Astrocyte of the spinal cord (primary cell): ENCODE measurements around the gene VWA1.

ENCODE experiments used
- DNase-seq: peaks from one replicate; pipeline ENCODE4 v3.0.0; 2011; ENCODE audit warnings: low read depth, low spot score
- H3K4me3 ChIP-seq: 2 replicates; pipeline ENCODE4 v1.5.1; 2011; ENCODE audit warnings: low read depth, mild to moderate bottlenecking, low read length, moderate library complexity
- in situ Hi-C: cut with HindIII; loops from 2 replicates; pipeline ENCODE4 v1.10.0; 2017; ENCODE audit warnings: low sequenced_read_pairs
- TF ChIP-seq, protein P1 (sequence below): IDR thresholded peaks from 2 replicates; pipeline ENCODE4 v1.5.1; 2012; ENCODE audit warnings: low read depth, mild to moderate bottlenecking, low read length, inconsistent platforms

VWA1 gene

DNA sequence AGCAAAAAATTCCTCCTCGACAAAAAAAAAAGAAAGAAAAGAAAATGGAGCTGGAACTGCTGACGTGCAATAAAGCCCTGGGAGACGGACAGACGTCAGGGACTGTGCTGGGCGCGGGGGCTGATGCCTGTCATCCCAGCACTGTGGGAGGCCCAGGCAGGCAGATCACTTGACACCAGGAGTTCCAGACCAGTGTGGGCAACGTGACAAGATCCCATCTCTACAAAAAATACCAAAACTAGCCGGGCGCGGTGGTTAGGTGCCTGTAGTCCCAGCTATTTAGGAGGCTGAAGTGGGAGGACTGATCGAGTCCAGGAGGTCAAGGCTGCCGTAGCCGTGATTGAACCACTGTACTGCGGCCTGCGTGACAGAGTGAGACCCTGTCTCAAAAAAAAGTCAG lies 10.8 kb upstream of the VWA1 start:
- in situ Hi-C loops = no loop called here
- TF ChIP-seq, protein P1, sequence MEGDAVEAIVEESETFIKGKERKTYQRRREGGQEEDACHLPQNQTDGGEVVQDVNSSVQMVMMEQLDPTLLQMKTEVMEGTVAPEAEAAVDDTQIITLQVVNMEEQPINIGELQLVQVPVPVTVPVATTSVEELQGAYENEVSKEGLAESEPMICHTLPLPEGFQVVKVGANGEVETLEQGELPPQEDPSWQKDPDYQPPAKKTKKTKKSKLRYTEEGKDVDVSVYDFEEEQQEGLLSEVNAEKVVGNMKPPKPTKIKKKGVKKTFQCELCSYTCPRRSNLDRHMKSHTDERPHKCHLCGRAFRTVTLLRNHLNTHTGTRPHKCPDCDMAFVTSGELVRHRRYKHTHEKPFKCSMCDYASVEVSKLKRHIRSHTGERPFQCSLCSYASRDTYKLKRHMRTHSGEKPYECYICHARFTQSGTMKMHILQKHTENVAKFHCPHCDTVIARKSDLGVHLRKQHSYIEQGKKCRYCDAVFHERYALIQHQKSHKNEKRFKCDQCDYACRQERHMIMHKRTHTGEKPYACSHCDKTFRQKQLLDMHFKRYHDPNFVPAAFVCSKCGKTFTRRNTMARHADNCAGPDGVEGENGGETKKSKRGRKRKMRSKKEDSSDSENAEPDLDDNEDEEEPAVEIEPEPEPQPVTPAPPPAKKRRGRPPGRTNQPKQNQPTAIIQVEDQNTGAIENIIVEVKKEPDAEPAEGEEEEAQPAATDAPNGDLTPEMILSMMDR = no peak
- H3K4me3 ChIP-seq = no peak overlapping the region
- DNase-seq = no peak

DNA sequence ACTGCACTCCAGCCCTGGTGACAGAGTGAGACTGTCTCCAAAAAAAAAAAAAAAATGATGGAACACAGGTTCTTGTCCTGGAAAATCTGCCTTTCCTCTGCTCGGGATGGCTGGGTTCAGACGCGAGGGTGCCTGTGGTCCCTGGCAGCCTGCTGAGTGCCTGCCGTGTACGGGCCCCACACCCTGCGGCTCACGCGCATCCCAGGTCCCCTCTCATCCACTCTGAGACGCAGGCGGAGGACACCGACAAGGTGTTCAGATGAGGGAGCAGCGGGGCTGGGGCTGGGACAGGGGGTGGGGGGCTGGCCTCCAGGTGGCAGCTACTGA lies 10.1 kb upstream of the VWA1 start:
- TF ChIP-seq, protein P1 = no peak
- DNase-seq = no peak
- in situ Hi-C loops = no loop called here
- no peak overlapping the region for H3K4me3 ChIP-seq

DNA sequence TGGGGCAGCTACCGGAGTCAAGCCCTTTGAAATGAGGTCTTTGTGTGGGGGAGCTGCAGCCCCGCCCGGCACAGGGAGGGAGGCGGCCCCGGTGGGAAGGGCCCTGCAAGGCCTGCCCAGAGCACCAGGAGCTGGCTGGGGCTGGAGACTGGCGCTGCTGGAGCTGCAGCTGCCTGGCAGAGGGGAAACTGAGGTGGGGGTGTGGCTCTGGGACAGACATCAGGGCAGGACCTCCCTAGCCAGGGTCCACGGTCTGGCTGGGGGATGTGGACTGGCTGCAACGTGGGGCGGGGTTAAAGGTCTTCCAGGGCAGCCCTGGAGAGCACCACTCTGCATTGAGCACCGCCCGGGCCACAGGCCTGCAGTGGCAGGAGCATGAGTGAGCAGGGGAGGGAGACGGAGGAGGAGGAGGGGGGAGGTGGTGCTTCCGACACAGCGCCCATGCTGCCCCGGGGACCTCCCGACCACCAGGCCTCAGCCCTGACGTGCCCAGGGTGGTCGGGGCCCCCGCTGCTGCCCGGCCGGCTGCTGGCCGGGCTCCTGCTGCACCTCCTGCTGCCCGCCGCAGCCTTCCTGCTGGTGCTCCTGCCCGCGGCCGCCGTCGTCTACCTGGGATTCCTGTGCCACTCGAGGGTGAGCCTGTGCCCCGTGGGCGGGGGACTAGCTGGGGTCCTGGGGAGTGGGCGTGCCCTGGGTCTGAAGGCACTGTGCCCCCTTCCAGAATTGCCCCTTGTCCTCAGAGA lies 9.6 kb upstream of the VWA1 start:
- in situ Hi-C loops = no loop called here
- TF ChIP-seq, protein P1 = no peak
- no peak for DNase-seq
- H3K4me3 ChIP-seq = no peak overlapping the region

DNA sequence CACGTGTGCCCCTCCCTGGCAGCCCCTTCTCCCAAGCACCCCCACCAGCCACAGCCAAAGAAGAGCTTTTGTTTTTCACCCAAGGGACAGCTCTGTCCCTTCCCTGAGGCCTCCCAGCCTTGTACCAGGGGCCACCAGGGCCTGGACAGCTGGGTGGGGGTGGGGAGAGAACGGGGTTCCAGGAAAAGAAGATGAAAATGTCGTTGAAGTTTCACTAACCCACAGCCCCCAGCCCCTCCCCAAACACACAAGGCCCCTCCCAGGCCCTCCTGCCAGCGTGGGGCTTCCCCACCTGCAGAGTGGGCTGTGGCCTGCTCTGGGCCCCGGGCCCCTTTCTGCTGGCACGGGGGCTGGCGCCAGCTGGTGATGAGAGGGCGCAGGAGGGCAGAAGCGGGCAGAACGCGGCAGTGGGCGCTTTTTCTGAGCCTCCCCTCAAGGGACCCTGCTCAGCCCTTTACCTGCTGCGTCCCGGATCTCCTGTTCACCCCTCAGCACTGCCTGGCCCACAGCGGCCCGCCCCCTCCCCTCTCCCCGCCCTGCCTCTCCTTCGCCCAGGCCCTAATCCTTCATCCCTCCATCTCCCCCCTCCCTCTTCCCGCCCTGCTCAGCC lies 8.9 kb upstream of the VWA1 start:
- in situ Hi-C loops = no loop called here
- DNase-seq = no peak
- TF ChIP-seq, protein P1 = no peak

DNA sequence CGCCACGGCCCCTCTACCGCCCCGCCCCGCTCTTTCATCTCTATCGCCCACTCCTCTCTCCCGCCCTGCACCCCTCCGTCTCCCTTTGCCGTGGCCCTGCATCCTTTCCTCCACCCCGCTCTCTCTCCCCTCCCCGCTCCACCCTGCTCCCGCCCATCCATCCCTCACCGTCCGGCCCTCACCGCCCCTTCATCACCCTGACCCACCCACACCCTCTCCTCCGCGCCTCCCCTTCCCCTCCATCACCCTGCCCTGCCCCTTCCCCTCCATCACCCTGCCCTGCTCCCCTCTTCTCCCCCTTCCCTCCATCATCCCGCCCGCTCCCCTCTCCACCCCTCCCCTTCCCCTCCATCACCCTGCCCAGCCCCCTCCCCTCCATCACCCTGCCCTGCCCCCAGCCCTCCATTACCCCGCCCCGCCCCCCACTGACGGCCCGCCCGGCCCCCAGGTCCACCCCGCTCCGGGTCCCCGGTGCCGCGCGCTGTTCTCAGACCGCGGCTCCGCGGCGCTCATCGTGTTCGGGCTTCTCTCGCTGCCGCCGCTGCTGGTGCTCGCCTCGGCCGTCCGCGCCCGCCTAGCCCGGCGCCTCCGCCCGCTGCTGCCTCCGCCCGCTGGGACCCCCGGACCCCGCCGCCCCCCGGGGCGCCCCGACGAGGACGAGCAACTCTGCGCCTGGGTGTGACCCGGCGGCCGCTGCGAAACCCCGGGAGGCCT lies 8.2 kb upstream of the VWA1 start:
- TF ChIP-seq, protein P1 = no peak
- in situ Hi-C loops = no loop called here
- DNase-seq = no peak
- peak overlapping the region; percentile 27 for H3K4me3 ChIP-seq

More for the DNA sequence above, 8.9 kb upstream of the VWA1 start:
- no peak overlapping the region for H3K4me3 ChIP-seq

DNA sequence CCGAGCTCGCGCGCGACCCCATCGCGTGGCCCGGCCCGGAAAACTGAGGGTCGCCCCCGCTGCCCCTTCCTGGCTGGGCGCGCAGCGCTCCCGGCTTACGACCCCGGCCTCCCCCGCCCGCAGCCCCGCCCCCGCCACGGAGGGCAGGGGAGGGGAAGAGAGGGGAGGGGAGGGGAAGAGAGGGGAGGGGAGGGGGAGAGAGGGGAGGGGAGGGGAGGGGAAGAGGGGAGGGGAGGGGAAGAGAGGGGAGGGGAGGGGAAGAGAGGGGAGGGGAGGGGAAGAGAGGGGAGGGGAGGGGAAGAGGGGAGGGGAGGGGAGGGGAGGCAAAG lies 7.7 kb upstream of the VWA1 start:
- H3K4me3 ChIP-seq = peak overlapping the region; percentile 27
- DNase-seq = no peak
- TF ChIP-seq, protein P1 = no peak
- in situ Hi-C loops = no loop called here
